DND-41 (cell line): ENCODE measurements around the gene AMER2.

ENCODE experiments used
- EZH2 ChIP-seq: IDR thresholded peaks from 3 replicates; pipeline ENCODE4 v1.6.1; 2012; ENCODE audit warnings: borderline replicate concordance, low read depth, mild to moderate bottlenecking, moderate library complexity, low read length, inconsistent platforms; ENCODE audit not compliant: severe bottlenecking
- TF ChIP-seq, protein P1 (sequence below): IDR thresholded peaks from 2 replicates; pipeline ENCODE4 v1.5.1; 2012; ENCODE audit warnings: borderline replicate concordance, low read length, moderate library complexity, mild to moderate bottlenecking; ENCODE audit not compliant: poor library complexity, severe bottlenecking; ENCODE audit errors: extremely low read depth

DNA sequence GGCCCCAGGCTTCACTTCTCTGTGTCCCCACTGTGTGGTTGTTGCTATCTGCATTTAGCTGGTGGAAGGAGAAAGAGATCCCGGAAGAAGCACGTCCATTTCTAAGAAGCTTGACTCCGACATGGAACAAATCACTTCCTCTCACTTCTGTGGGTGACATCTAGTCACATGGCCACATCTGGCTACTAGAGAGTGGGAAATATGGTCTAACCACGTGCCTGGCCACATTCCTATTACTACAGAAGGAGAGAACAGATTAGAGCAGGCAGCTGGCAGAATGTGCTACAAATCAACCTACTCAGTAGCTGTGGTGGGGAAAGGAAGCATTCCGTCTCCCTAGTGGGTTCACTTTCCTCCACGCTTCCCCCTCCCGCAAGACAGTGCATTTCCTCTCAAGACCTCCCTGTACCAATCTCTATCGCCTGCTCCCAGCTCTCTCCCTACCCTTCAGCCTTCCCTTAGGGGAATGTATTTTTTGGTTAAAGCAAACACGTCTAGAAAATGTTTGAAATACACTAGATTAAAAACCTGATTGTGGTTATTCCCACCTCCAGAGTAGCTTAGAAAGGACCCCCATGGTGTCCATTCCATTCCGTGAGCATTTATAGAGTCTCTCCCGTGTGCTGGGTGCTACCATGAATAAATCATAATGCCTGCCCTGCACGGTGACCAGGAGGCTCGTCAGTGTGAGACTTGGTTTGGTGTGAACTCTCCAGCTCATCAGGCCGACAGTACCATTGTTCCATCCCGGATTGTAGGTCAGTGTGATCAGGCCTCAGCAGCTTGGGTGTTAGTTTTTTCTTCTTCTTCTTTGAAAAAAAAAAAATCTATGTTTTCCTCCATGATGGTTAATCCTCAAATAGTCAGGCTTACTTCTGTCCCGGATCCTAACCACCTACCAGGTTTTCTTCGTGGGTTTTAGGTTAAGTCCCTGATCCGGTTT, 8.0 kb upstream of the AMER2 start:
- no peak for TF ChIP-seq EZH2
- TF ChIP-seq, protein P1, sequence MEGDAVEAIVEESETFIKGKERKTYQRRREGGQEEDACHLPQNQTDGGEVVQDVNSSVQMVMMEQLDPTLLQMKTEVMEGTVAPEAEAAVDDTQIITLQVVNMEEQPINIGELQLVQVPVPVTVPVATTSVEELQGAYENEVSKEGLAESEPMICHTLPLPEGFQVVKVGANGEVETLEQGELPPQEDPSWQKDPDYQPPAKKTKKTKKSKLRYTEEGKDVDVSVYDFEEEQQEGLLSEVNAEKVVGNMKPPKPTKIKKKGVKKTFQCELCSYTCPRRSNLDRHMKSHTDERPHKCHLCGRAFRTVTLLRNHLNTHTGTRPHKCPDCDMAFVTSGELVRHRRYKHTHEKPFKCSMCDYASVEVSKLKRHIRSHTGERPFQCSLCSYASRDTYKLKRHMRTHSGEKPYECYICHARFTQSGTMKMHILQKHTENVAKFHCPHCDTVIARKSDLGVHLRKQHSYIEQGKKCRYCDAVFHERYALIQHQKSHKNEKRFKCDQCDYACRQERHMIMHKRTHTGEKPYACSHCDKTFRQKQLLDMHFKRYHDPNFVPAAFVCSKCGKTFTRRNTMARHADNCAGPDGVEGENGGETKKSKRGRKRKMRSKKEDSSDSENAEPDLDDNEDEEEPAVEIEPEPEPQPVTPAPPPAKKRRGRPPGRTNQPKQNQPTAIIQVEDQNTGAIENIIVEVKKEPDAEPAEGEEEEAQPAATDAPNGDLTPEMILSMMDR, result no peak
